NCI-H1105 treated with DMSO at 0.1 percent for 48 hours (cell line): ENCODE data around the gene C9orf43.
"Not testable (repeated sequence)": the region's sequence is repeated elsewhere in the genome, so short reads cannot be mapped to it uniquely, and the experiment has no call there.

Experiments used
- DNase-seq: peaks from one replicate; lab custom pipeline; 2025; lab: John Stamatoyannopoulos, UW

C9orf43 gene

GRCh38 chr9:113381441-113381840 is 29.1 kb upstream of the C9orf43 start:
- DNase-seq: not testable (repeated sequence)

GRCh38 chr9:113381909-113382411 is 28.6 kb upstream of the C9orf43 start:
- DNase-seq: no peak

- DNase-seq: no peak
Observed at GRCh38 chr9:113386571-113387393, 23.8 kb upstream of the C9orf43 start.

GRCh38 chr9:113387560-113388230 is 22.9 kb upstream of the C9orf43 start:
- no peak for DNase-seq

GRCh38 chr9:113388833-113389232 is 21.7 kb upstream of the C9orf43 start:
- DNase-seq: no peak

GRCh38 chr9:113389451-113389850 is 21.1 kb upstream of the C9orf43 start:
- no peak for DNase-seq

- DNase-seq: no peak
Observed at GRCh38 chr9:113390192-113390960, 20.2 kb upstream of the C9orf43 start.

GRCh38 chr9:113391917-113392316 is 18.6 kb upstream of the C9orf43 start:
- DNase-seq: no peak

- no peak for DNase-seq
Observed at GRCh38 chr9:113393281-113393680, 17.3 kb upstream of the C9orf43 start.

GRCh38 chr9:113395000-113395861 is 15.3 kb upstream of the C9orf43 start:
- DNase-seq: no peak

- DNase-seq: no peak
Observed at GRCh38 chr9:113397203-113397631, 13.3 kb upstream of the C9orf43 start.

GRCh38 chr9:113398796-113399195 is 11.8 kb upstream of the C9orf43 start:
- DNase-seq: no peak

GRCh38 chr9:113399646-113400200 is 10.8 kb upstream of the C9orf43 start:
- no peak for DNase-seq

- peak; percentile 97 for DNase-seq
Observed at GRCh38 chr9:113401027-113401792, 9.3 kb upstream of the C9orf43 start, which contains the start of gene ALAD. Gene ALAD (minus strand): TSS chr9:113401284. CDS start chr9:113393559, 7,725 bp downstream.

GRCh38 chr9:113403646-113404045 is 6.9 kb upstream of the C9orf43 start:
- DNase-seq: no peak

GRCh38 chr9:113406353-113406752 is 4.2 kb upstream of the C9orf43 start:
- not testable (repeated sequence) for DNase-seq

- DNase-seq: peak; percentile 46
Observed at GRCh38 chr9:113406873-113407511, 3.6 kb upstream of the C9orf43 start.

- DNase-seq: no peak
Observed at GRCh38 chr9:113409481-113409880, 1.1 kb upstream of the C9orf43 start.

- no peak for DNase-seq
Observed at GRCh38 chr9:113409883-113410206, 702 bp upstream of the C9orf43 start.
